ENCODE results near the gene WNT7B.

Gene WNT7B

DNA sequence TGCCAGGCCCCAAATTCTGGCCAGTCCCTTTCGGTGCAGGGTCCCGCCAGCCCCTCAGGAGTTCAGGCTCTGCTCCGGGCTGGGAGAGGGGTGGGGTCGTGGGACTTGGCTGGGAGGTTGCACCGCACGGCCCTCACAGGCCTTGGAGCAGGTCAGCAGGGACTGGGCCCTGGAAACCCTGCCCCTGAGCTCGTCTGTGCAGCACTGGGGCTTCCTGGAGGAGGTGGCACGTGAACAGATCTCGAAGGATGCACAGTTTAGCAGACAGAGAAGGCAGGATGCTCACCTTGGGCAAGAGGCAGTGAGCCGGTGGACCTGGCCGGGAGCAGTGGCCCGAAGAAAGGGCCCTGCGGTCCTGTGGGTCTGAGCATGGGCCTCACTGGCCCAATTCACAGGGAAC lies 70.0 kb downstream of the WNT7B start:
- DNase-seq = no peak
- Histone ChIP-seq H3K27me3 (replicated peaks in 2 of 5; ENCODE audit: control insufficient read depth in 4 of 5, insufficient read depth in 5 of 5, low read length in 4 of 5) (peaks cover 0 to 62% (median 4%) of the 10 kb centered on the region in 5 experiments), H3K9me3 (ENCODE audit: control extremely low read depth in 1 of 5, control insufficient read depth in 4 of 5, insufficient read depth in 2 of 5, low read depth in 1 of 5, low read length in 4 of 5) (no peaks in the 10 kb centered on the region), H3K4me1 (ENCODE audit: control extremely low read depth in 1 of 4, control insufficient read depth in 4 of 4, insufficient read depth in 4 of 4, low read length in 3 of 4) (peaks cover 0 to 23% (median 9%) of the 10 kb centered on the region in 4 experiments), H3K4me3 (ENCODE audit: control insufficient read depth in 1 of 7, extremely low read depth in 1 of 7, insufficient read depth in 4 of 7, low read depth in 2 of 7, low read length in 6 of 7) (no peak overlapping the region), H3K36me3 (ENCODE audit: control insufficient read depth in 4 of 4, insufficient read depth in 4 of 4, low read length in 3 of 4) (no peaks in the 10 kb centered on the region), H3K27ac (ENCODE audit: insufficient read depth in 1 of 2, low read depth in 1 of 2, low read length in 2 of 2, poor library complexity in 1 of 2, severe bottlenecking in 2 of 2) (no peak overlapping the region)
- 97% methylated on average over 13 of the region's 13 CpGs for WGBS (ENCODE audit: insufficient coverage)
- CTCF ChIA-PET = interaction anchor here (0.9 kb wide), 1 partner anchor 44 kb away, joined by 4 read pairs; no protein-coding TSS in a partner anchor
- POLR2A ChIA-PET = no interaction called here

DNA sequence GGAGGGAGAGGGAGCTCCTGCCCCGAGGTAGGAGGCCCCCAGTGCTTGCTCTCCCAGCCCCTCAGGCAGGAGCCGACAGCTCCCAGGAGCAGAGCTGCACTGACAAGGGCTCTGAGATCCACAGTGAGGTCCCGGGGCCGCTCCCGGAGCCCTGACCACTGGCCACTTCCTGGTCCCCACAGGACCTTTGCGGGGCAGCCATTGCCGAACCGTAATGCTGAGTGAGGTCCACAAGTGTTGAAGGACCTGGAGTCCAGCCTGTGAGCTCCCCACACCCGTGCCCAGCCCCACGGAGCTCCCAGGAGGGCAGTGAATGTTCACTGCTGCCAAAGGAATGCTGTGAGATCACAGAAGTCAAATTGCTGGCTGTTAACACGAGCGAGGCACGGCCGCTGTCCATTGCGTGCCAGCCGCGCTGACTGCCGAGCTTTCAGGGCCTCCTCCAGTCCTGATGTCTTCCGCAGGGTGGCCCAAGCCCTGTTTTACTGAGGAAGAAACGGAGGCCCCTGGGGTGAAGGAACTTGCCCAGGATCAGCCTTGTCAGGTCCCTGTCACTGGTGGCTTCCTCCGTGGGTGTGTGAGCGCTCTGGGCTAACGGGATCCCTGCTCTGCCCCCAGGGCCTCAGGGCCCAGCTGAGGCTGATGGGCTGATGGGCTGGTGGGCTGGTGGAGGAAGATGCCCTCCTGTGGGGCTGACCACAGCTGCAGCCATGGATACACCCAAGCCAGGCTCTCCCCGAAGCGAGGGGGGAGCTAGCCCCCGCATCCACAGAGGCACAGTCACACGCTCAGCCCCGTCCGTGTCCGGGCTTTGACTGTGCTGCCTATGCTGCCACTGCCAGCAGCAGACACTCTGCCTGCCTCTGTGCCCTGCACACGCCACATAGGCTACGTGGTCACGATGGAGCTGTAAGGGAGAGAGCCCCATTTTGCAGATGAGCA lies 70.8 kb downstream of the WNT7B start:
- POLR2A ChIA-PET = interaction anchor here (0.6 kb wide), 1 partner anchor 184 kb away, joined by 3 read pairs; no protein-coding TSS in a partner anchor
- no peaks in the 10 kb centered on the region for H3K9me3 ChIP-seq (ENCODE audit: control extremely low read depth in 1 of 5, control insufficient read depth in 4 of 5, insufficient read depth in 2 of 5, low read depth in 1 of 5, low read length in 4 of 5)
- no peak overlapping the region for H3K27ac ChIP-seq (ENCODE audit: insufficient read depth in 1 of 2, low read depth in 1 of 2, low read length in 2 of 2, poor library complexity in 1 of 2, severe bottlenecking in 2 of 2)
- H3K27me3 ChIP-seq (replicated peaks in 2 of 5; ENCODE audit: control insufficient read depth in 4 of 5, insufficient read depth in 5 of 5, low read length in 4 of 5) = peaks cover 0 to 58% (median 7%) of the 10 kb centered on the region in 5 experiments
- H3K36me3 ChIP-seq (ENCODE audit: control insufficient read depth in 4 of 4, insufficient read depth in 4 of 4, low read length in 3 of 4) = no peaks in the 10 kb centered on the region
- 79% methylated on average over 29 of the region's 33 CpGs for WGBS (ENCODE audit: insufficient coverage)
- DNase-seq = no peak
- CTCF ChIA-PET = interaction anchor here (0.9 to 1.3 kb wide), 3 partner anchors 10 to 43 kb away, joined by 3 to 4 read pairs (median 3); no protein-coding TSS in a partner anchor
- no peak overlapping the region for H3K4me3 ChIP-seq (ENCODE audit: control insufficient read depth in 1 of 7, extremely low read depth in 1 of 7, insufficient read depth in 4 of 7, low read depth in 2 of 7, low read length in 6 of 7)
- H3K4me1 ChIP-seq (ENCODE audit: control extremely low read depth in 1 of 4, control insufficient read depth in 4 of 4, insufficient read depth in 4 of 4, low read length in 3 of 4) = peaks cover 0 to 23% (median 9%) of the 10 kb centered on the region in 4 experiments

DNA sequence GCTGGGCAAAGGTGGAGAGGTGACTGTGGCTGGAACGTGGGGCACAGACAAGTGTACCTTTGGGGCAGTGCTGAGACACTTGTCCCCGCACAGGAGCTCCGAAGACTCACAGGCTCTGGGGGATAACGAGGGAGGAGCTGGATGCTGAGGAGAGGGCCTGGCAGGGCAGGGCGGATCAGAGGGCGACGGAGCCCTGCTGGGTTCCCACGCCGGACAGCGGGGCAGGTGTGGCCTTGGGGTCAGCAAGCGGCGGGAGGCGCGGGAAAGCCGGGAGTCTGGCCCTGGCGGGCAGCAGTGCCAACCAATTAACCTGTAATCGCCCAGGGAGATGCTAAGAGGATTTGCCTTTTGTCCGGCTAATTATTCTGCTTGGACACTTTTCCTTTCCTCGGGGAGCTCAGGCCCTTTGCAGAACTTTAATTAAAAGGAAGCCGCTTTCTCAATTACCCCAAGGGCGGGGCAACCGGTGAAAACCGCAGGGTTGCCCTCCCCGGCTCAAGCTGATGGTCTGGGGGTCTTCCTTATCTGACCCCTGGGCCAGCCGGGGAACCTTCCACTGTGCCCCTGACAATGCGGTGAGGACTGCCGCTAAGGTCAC lies 71.5 kb downstream of the WNT7B start:
- ChIA-PET POLR2A (interaction anchor here (0.6 kb wide), 1 partner anchor 183 kb away, joined by 3 read pairs; no protein-coding TSS in a partner anchor), CTCF (interaction anchor here (1.0 to 1.3 kb wide), 2 partner anchors 10 to 42 kb away, joined by 3 read pairs; no protein-coding TSS in a partner anchor)
- WGBS (ENCODE audit: insufficient coverage) = 79% methylated on average over 26 of the region's 27 CpGs
- H3K27me3 ChIP-seq (replicated peaks in 2 of 5; ENCODE audit: control insufficient read depth in 4 of 5, insufficient read depth in 5 of 5, low read length in 4 of 5) = peaks cover 0 to 63% (median 7%) of the 10 kb centered on the region in 5 experiments
- H3K4me1 ChIP-seq (ENCODE audit: control extremely low read depth in 1 of 4, control insufficient read depth in 4 of 4, insufficient read depth in 4 of 4, low read length in 3 of 4) = peaks cover 0 to 23% (median 9%) of the 10 kb centered on the region in 4 experiments
- H3K36me3 ChIP-seq (ENCODE audit: control insufficient read depth in 4 of 4, insufficient read depth in 4 of 4, low read length in 3 of 4) = no peaks in the 10 kb centered on the region
- H3K9me3 ChIP-seq (ENCODE audit: control extremely low read depth in 1 of 5, control insufficient read depth in 4 of 5, insufficient read depth in 2 of 5, low read depth in 1 of 5, low read length in 4 of 5) = no peaks in the 10 kb centered on the region
- H3K27ac ChIP-seq (ENCODE audit: insufficient read depth in 1 of 2, low read depth in 1 of 2, low read length in 2 of 2, poor library complexity in 1 of 2, severe bottlenecking in 2 of 2) = no peak overlapping the region
- no peak overlapping the region for H3K4me3 ChIP-seq (ENCODE audit: control insufficient read depth in 1 of 7, extremely low read depth in 1 of 7, insufficient read depth in 4 of 7, low read depth in 2 of 7, low read length in 6 of 7)
- DNase-seq = no peak

DNA sequence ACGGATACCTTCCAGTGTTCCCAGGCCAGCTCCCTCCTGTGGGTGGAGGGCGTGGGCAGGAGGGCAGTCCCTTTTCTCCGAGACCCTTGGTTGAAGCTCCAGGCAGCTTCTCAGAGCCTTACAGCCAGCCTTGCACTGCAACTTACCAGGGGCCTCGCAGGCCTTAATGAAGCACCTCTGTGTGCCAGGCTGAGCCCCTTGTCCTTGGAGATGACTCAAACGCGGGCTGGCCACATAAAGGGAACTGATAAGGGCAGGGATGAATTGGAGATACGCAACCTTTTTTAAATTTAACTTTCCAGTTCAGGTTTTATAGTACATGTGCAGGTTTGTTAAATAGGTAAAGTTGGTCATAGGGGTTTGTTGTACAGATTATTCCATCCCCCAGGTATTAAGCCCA lies 72.7 kb downstream of the WNT7B start:
- 90% methylated on average over 4 of the region's 7 CpGs for WGBS (ENCODE audit: insufficient coverage)

DNA sequence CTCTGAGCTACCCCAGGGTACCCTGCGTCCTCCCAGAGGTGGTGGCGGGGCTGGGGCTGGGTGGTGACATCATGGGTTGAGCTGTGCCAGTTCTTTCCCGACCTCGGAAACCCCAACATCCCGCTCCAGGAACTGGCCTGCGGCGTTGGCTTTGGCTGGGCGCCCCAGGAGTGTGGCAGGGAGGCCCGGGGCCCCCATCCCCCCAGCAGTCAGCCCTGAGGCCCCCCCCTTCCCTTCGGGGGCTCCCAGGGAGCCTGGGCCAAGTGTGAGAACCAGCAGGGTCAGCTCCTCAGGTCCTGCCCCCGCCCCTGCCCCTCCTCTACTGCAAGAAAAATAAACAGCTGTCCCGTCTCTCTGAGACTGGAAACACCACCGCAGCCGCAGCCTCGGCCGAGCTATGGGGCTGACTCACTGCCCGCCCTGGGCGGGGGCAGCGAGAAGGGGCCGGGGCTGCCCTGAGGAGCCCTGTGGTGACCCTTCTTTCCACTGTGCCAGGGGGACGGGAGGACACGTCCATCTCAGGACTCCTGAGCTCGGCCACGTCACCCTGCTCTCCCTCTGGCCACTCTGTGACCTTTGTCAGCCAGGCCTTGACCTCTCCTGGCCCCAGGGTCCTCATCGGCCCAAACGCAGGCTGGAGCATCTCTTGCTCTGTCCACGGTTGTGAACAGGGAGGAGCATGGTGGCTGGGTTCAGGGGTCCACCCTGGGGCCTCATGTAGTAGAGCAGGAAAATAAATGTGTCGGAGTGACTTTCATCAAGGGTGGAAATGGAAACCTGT lies 73.4 kb downstream of the WNT7B start:
- CTCF ChIA-PET = interaction anchor here (1.3 kb wide), 1 partner anchor 41 kb away, joined by 8 read pairs; no protein-coding TSS in a partner anchor
- H3K27me3 ChIP-seq (replicated peaks in 2 of 5; ENCODE audit: control insufficient read depth in 4 of 5, insufficient read depth in 5 of 5, low read length in 4 of 5) = peaks cover 0 to 69% (median 6%) of the 10 kb centered on the region in 5 experiments
- 18% methylated on average over 24 of the region's 28 CpGs for WGBS (ENCODE audit: insufficient coverage)
- DNase-seq = peak; percentile 69 to 92 (median 87)
- H3K9me3 ChIP-seq (ENCODE audit: control extremely low read depth in 1 of 5, control insufficient read depth in 4 of 5, insufficient read depth in 2 of 5, low read depth in 1 of 5, low read length in 4 of 5) = no peaks in the 10 kb centered on the region
- no peak overlapping the region for H3K27ac ChIP-seq (ENCODE audit: insufficient read depth in 1 of 2, low read depth in 1 of 2, low read length in 2 of 2, poor library complexity in 1 of 2, severe bottlenecking in 2 of 2)
- POLR2A ChIA-PET = no interaction called here
- peak overlapping the region in 2 of 7 experiments; percentile 26 to 50 for H3K4me3 ChIP-seq (ENCODE audit: control insufficient read depth in 1 of 7, extremely low read depth in 1 of 7, insufficient read depth in 4 of 7, low read depth in 2 of 7, low read length in 6 of 7)
- H3K4me1 ChIP-seq (ENCODE audit: control extremely low read depth in 1 of 4, control insufficient read depth in 4 of 4, insufficient read depth in 4 of 4, low read length in 3 of 4) = peaks cover 0 to 23% (median 9%) of the 10 kb centered on the region in 4 experiments
- H3K36me3 ChIP-seq (ENCODE audit: control insufficient read depth in 4 of 4, insufficient read depth in 4 of 4, low read length in 3 of 4) = no peaks in the 10 kb centered on the region

More for the DNA sequence above, 72.7 kb downstream of the WNT7B start:
- Histone ChIP-seq H3K4me3 (ENCODE audit: control insufficient read depth in 1 of 7, extremely low read depth in 1 of 7, insufficient read depth in 4 of 7, low read depth in 2 of 7, low read length in 6 of 7) (peak overlapping the region in 1 of 7 experiments; percentile 50), H3K27ac (ENCODE audit: insufficient read depth in 1 of 2, low read depth in 1 of 2, low read length in 2 of 2, poor library complexity in 1 of 2, severe bottlenecking in 2 of 2) (no peak overlapping the region), H3K4me1 (ENCODE audit: control extremely low read depth in 1 of 4, control insufficient read depth in 4 of 4, insufficient read depth in 4 of 4, low read length in 3 of 4) (peaks cover 0 to 23% (median 9%) of the 10 kb centered on the region in 4 experiments), H3K9me3 (ENCODE audit: control extremely low read depth in 1 of 5, control insufficient read depth in 4 of 5, insufficient read depth in 2 of 5, low read depth in 1 of 5, low read length in 4 of 5) (no peaks in the 10 kb centered on the region), H3K27me3 (replicated peaks in 2 of 5; ENCODE audit: control insufficient read depth in 4 of 5, insufficient read depth in 5 of 5, low read length in 4 of 5) (peaks cover 0 to 67% (median 7%) of the 10 kb centered on the region in 5 experiments), H3K36me3 (ENCODE audit: control insufficient read depth in 4 of 4, insufficient read depth in 4 of 4, low read length in 3 of 4) (no peaks in the 10 kb centered on the region)
- peak in 1 of 3 donors; percentile 28 for DNase-seq
- POLR2A ChIA-PET = no interaction called here
- CTCF ChIA-PET = interaction anchor here (1.3 kb wide), 1 partner anchor 41 kb away, joined by 8 read pairs; no protein-coding TSS in a partner anchor

DNA sequence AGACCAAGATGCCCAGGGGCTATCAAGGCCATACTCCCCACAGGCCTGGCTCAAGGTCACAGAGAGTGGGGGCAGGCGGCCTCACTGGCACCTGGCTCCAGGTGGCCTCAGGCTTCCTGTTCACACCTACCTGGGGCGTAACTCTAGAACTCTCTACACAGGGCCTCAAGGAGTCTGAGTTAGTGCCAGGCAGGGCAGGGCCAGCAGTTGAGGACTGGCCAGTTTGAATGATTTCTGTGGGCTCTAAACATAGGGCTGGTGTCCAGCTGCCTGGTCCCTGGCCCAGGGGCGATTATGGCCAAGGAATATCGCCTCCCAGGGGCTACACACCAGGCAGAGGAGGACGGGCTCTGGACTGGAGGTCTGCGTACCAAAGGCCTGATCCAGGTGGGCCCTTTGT lies 79.2 kb downstream of the WNT7B start:
- 98% methylated on average over 6 of the region's 6 CpGs for WGBS (ENCODE audit: insufficient coverage)
- ChIA-PET POLR2A (no interaction called here), CTCF (no interaction called here)
- Histone ChIP-seq H3K4me3 (ENCODE audit: control insufficient read depth in 1 of 7, extremely low read depth in 1 of 7, insufficient read depth in 4 of 7, low read depth in 2 of 7, low read length in 6 of 7) (no peak overlapping the region), H3K27ac (ENCODE audit: insufficient read depth in 1 of 2, low read depth in 1 of 2, low read length in 2 of 2, poor library complexity in 1 of 2, severe bottlenecking in 2 of 2) (no peak overlapping the region), H3K9me3 (ENCODE audit: control extremely low read depth in 1 of 5, control insufficient read depth in 4 of 5, insufficient read depth in 2 of 5, low read depth in 1 of 5, low read length in 4 of 5) (no peaks in the 10 kb centered on the region), H3K27me3 (replicated peaks in 2 of 5; ENCODE audit: control insufficient read depth in 4 of 5, insufficient read depth in 5 of 5, low read length in 4 of 5) (peaks cover 0 to 29% (median 3%) of the 10 kb centered on the region in 5 experiments), H3K4me1 (ENCODE audit: control extremely low read depth in 1 of 4, control insufficient read depth in 4 of 4, insufficient read depth in 4 of 4, low read length in 3 of 4) (peaks cover 0 to 8% (median 3%) of the 10 kb centered on the region in 4 experiments), H3K36me3 (ENCODE audit: control insufficient read depth in 4 of 4, insufficient read depth in 4 of 4, low read length in 3 of 4) (no peaks in the 10 kb centered on the region)
- no peak for DNase-seq
